Activated CD4-positive, alpha-beta T cell treated with anti-CD3 and anti-CD28 coated beads, Interleukin-2, amount 50 U/mL, for 48 hours (primary cell): ENCODE data around the gene NCK2.
A peak's percentile ranks its signal among the peaks of the same experiment; 100 is the strongest.

Experiments
- DNase-seq, 2 experiments: peaks; one replicate each; pipeline ENCODE4 v3.0.0-alpha.2; 2020

Gene NCK2

GRCh38 chr2:105857076-105857740, 112.5 kb downstream of the NCK2 start:
- DNase-seq = peak in 1 of 2 experiments; percentile 43

GRCh38 chr2:105858868-105859693, 114.4 kb downstream of the NCK2 start:
- DNase-seq = no peak

GRCh38 chr2:105859694-105859951, 114.9 kb downstream of the NCK2 start:
- DNase-seq = no peak

- no peak for DNase-seq
Observed at GRCh38 chr2:105860567-105860966, 115.9 kb downstream of the NCK2 start.

- no peak for DNase-seq
Observed at GRCh38 chr2:105861200-105861599, 116.5 kb downstream of the NCK2 start.

- DNase-seq = no peak
Observed at GRCh38 chr2:105862843-105863242, 118.1 kb downstream of the NCK2 start.

- DNase-seq = no peak
Observed at GRCh38 chr2:105864262-105864661, 119.5 kb downstream of the NCK2 start.

GRCh38 chr2:105865222-105865913, 120.7 kb downstream of the NCK2 start:
- DNase-seq = no peak

- no peak for DNase-seq
Observed at GRCh38 chr2:105866216-105867185, 121.8 kb downstream of the NCK2 start.

GRCh38 chr2:105867587-105867986, 122.9 kb downstream of the NCK2 start:
- DNase-seq = no peak

- DNase-seq = no peak
Observed at GRCh38 chr2:105868060-105868459, 123.3 kb downstream of the NCK2 start.

- no peak for DNase-seq
Observed at GRCh38 chr2:105869341-105869740, 124.6 kb downstream of the NCK2 start.

GRCh38 chr2:105870062-105870461, 125.3 kb downstream of the NCK2 start:
- no peak for DNase-seq

GRCh38 chr2:105870858-105871257, 126.1 kb downstream of the NCK2 start:
- DNase-seq = no peak

- no peak for DNase-seq
Observed at GRCh38 chr2:105872142-105872728, 127.5 kb downstream of the NCK2 start.

GRCh38 chr2:105872830-105873229, 128.1 kb downstream of the NCK2 start:
- DNase-seq = no peak

- no peak for DNase-seq
Observed at GRCh38 chr2:105873281-105873680, 128.6 kb downstream of the NCK2 start.

GRCh38 chr2:105873721-105874120, 129.0 kb downstream of the NCK2 start:
- peak; percentile 74 to 83 for DNase-seq

GRCh38 chr2:105874466-105874865, 129.8 kb downstream of the NCK2 start:
- DNase-seq = no peak

GRCh38 chr2:105875241-105875640, 130.5 kb downstream of the NCK2 start:
- no peak for DNase-seq

- peak in 1 of 2 experiments; percentile 3 for DNase-seq
Observed at GRCh38 chr2:105876191-105876590, 131.5 kb downstream of the NCK2 start.

GRCh38 chr2:105877945-105878344, 133.2 kb downstream of the NCK2 start:
- DNase-seq = peak in 1 of 2 experiments; percentile 1
